Mesodermal cell (in vitro differentiated cells): ENCODE data around the gene CAPN8.

Experiments used
- H3K27ac ChIP-seq: 2 replicates; pipeline ENCODE4 v1.7.0; 2013; ENCODE audit warnings: mild to moderate bottlenecking, low read depth, low read length, moderate library complexity; ENCODE audit not compliant: severe bottlenecking
- H3K36me3 ChIP-seq: 2 replicates; pipeline ENCODE4 v1.7.1; 2013; ENCODE audit warnings: mild to moderate bottlenecking, low read length, moderate library complexity; ENCODE audit not compliant: control insufficient read depth, insufficient read depth
- H3K4me1 ChIP-seq: one replicate; pipeline ENCODE4 v1.7.1; 2013; ENCODE audit warnings: mild to moderate bottlenecking, low read length; ENCODE audit not compliant: insufficient read depth, control insufficient read depth, poor library complexity, severe bottlenecking
- H3K4me3 ChIP-seq: 2 replicates; pipeline ENCODE4 v1.7.0; 2013; ENCODE audit warnings: low read length, control low read depth, mild to moderate bottlenecking; ENCODE audit not compliant: insufficient read depth, poor library complexity, severe bottlenecking; ENCODE audit errors: extremely low read depth
- H3K9me3 ChIP-seq: 2 replicates; pipeline ENCODE4 v1.7.1; 2013; ENCODE audit warnings: mild to moderate bottlenecking, low read length, moderate library complexity; ENCODE audit not compliant: control insufficient read depth
- WGBS, 2 experiments: methylation state at CpG; one replicate each; pipeline ENCODE4 v1.1.5; 2013; ENCODE audit warnings: missing lambda C conversion rate in 2 of 2; ENCODE audit not compliant: insufficient coverage in 2 of 2; 5-methylcytosine and 5-hydroxymethylcytosine counted together

CAPN8 gene

GRCh38 chr1:223631956-223632355 lies 33.5 kb downstream of the CAPN8 start:
- Histone ChIP-seq H3K4me1 (no peaks in the 10 kb centered on the region), H3K36me3 (no peaks in the 10 kb centered on the region), H3K9me3 (no peaks in the 10 kb centered on the region), H3K4me3 (no peak overlapping the region), H3K27ac (no peak overlapping the region)
- WGBS, 2 experiments, result 90 to 93% methylated on average over 4 to 5 of the region's 6 CpGs

- Histone ChIP-seq H3K9me3 (no peaks in the 10 kb centered on the region), H3K36me3 (no peaks in the 10 kb centered on the region), H3K4me3 (no peak overlapping the region), H3K4me1 (no peaks in the 10 kb centered on the region), H3K27ac (no peak overlapping the region)
- 17% methylated on average over 1 of the region's 2 CpGs; no CpG with 5 or more reads in 1 of the 2 experiments for WGBS, 2 experiments
Measured at GRCh38 chr1:223631473-223631872, 34.0 kb downstream of the CAPN8 start.

GRCh38 chr1:223629126-223629457 lies 36.4 kb downstream of the CAPN8 start:
- H3K36me3 ChIP-seq, result no peaks in the 10 kb centered on the region
- H3K9me3 ChIP-seq, result no peaks in the 10 kb centered on the region
- WGBS, 2 experiments, result 80 to 86% methylated on average over 1 of the region's 3 CpGs
- no peak overlapping the region for H3K27ac ChIP-seq
- H3K4me1 ChIP-seq, result no peaks in the 10 kb centered on the region
- no peak overlapping the region for H3K4me3 ChIP-seq

- Histone ChIP-seq H3K4me1 (no peaks in the 10 kb centered on the region), H3K36me3 (no peaks in the 10 kb centered on the region), H3K4me3 (no peak overlapping the region), H3K9me3 (no peaks in the 10 kb centered on the region), H3K27ac (no peak overlapping the region)
- 73 to 78% methylated on average over 9 to 11 of the region's 13 CpGs for WGBS, 2 experiments
Measured at GRCh38 chr1:223628233-223629125, 37.0 kb downstream of the CAPN8 start.

- Histone ChIP-seq H3K9me3 (no peaks in the 10 kb centered on the region), H3K4me3 (no peak overlapping the region), H3K27ac (no peak overlapping the region), H3K36me3 (no peaks in the 10 kb centered on the region), H3K4me1 (no peaks in the 10 kb centered on the region)
- 80% methylated on average over 10 to 14 of the region's 17 CpGs for WGBS, 2 experiments
Measured at GRCh38 chr1:223622132-223622842, 43.2 kb downstream of the CAPN8 start.

GRCh38 chr1:223621312-223621734 lies 44.2 kb downstream of the CAPN8 start:
- Histone ChIP-seq H3K9me3 (no peaks in the 10 kb centered on the region), H3K4me3 (no peak overlapping the region), H3K4me1 (no peaks in the 10 kb centered on the region), H3K27ac (no peak overlapping the region), H3K36me3 (no peaks in the 10 kb centered on the region)
- 92 to 95% methylated on average over 7 to 8 of the region's 10 CpGs for WGBS, 2 experiments

GRCh38 chr1:223620297-223620897 lies 45.1 kb downstream of the CAPN8 start:
- Histone ChIP-seq H3K27ac (no peak overlapping the region), H3K9me3 (no peaks in the 10 kb centered on the region), H3K4me3 (no peak overlapping the region), H3K4me1 (no peaks in the 10 kb centered on the region), H3K36me3 (no peaks in the 10 kb centered on the region)
- WGBS, 2 experiments, result 92 to 94% methylated on average over 6 to 7 of the region's 9 CpGs

- H3K27ac ChIP-seq, result no peak overlapping the region
- H3K4me1 ChIP-seq, result no peaks in the 10 kb centered on the region
- 90 to 92% methylated on average over 3 to 4 of the region's 5 CpGs for WGBS, 2 experiments
- H3K4me3 ChIP-seq, result no peak overlapping the region
- no peaks in the 10 kb centered on the region for H3K9me3 ChIP-seq
- H3K36me3 ChIP-seq, result no peaks in the 10 kb centered on the region
Measured at GRCh38 chr1:223618680-223619079, 46.8 kb downstream of the CAPN8 start.

GRCh38 chr1:223617323-223618070 lies 48.0 kb downstream of the CAPN8 start:
- WGBS, 2 experiments, result 78 to 83% methylated on average over 1 of the region's 4 CpGs
- no peak overlapping the region for H3K4me3 ChIP-seq
- no peaks in the 10 kb centered on the region for H3K9me3 ChIP-seq
- no peaks in the 10 kb centered on the region for H3K36me3 ChIP-seq
- no peak overlapping the region for H3K27ac ChIP-seq
- no peaks in the 10 kb centered on the region for H3K4me1 ChIP-seq

GRCh38 chr1:223616586-223616985 lies 48.9 kb downstream of the CAPN8 start:
- H3K4me3 ChIP-seq, result no peak overlapping the region
- 86 to 92% methylated on average over 4 of the region's 4 CpGs for WGBS, 2 experiments
- H3K4me1 ChIP-seq, result no peaks in the 10 kb centered on the region
- H3K27ac ChIP-seq, result no peak overlapping the region
- no peaks in the 10 kb centered on the region for H3K36me3 ChIP-seq
- H3K9me3 ChIP-seq, result no peaks in the 10 kb centered on the region
